Left ventricle myocardium inferior (tissue), 1 donor: ENCODE measurements around the gene RGL2. TPM values are rescaled to one million over a fixed set of nuclear protein-coding genes. Genes with fewer than 3 reads are reported as not detected.

Experiments used
- DNase-seq: peaks from one replicate; pipeline ENCODE4 v3.0.0-alpha.2; 2020
- H3K27ac ChIP-seq: fragments of 200-600 bp; replicated peaks from 2 replicates; pipeline ENCODE4 v1.8.0; 2021
- H3K27me3 ChIP-seq: fragments of 200-600 bp; 2 replicates; pipeline ENCODE4 v1.8.0; 2021; ENCODE audit warnings: low read depth
- H3K36me3 ChIP-seq: fragments of 200-600 bp; 2 replicates; pipeline ENCODE4 v1.8.0; 2021
- H3K4me1 ChIP-seq: fragments of 200-600 bp; 2 replicates; pipeline ENCODE4 v1.8.0; 2021
- H3K4me3 ChIP-seq: fragments of 200-600 bp; 2 replicates; pipeline ENCODE4 v1.8.0; 2021; ENCODE audit warnings: mild to moderate bottlenecking, moderate library complexity
- H3K9me3 ChIP-seq: fragments of 200-600 bp; replicated peaks from 2 replicates; pipeline ENCODE4 v1.8.0; 2021
- intact Hi-C: fragments of 100-400 bp; cut with micrococcal nuclease; formaldehyde crosslinking; loops from one replicate; pipeline ENCODE4 v1.11.0; 2022
- total RNA-seq: library from RNA; stranded (reverse); fragmentation: NEBNext Ultra II Directional; extraction: Animal tissue kit (Norgen Biotek cat#: 25700); gene quantifications from one replicate; pipeline ENCODE4 v1.2.1, GENCODE V29; 2021
- TF ChIP-seq, protein P1 (sequence below): fragments of 200-600 bp; IDR thresholded peaks from 2 replicates; pipeline ENCODE4 v1.8.0; 2021; ENCODE audit warnings: antibody characterized with exemption, mild to moderate bottlenecking, borderline replicate concordance
- donor health status: DM: no; HTN: yes; CAD: no; lungs with severe emphysema.

Gene RGL2
- total RNA-seq, 1 donor from 2014 or later, result 59.4 TPM

DNA sequence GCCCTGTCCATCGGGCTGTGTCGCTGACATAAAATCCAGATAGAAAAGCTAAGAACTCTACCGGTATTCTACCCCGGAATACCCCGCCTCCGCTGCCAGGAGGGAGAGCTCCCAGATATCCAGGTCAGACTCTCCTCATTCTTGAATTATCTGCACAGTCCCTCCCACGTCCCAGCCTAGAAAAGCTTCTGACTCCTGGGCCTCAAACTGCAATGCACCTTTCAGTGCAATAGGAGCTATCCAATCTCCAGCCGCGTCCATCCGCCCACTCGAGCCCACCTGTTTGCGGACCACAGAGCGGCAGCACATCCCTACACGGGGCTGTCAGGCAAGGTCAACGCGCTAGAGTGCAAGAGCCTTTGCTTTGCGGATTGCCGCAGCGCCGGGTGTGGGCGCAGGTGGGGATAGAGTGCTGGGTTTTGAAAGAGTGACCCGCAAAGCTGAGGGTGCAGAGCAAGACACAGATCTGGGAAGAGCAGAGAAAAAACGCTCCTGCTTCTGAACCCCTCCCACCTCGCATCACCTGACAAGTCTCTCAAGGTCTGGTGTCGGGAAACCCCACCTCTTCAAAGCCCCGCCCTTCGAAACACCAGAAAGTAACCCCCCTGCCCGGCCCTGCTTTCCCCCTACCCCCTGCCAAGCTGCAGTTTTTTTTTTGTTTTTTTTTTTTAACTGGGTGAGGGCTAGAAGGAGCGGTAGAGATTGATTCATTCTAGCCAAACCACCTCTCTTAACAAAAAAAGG lies 13.8 kb upstream of the RGL2 start:
- Histone ChIP-seq H3K27me3 (no peaks in the 10 kb centered on the region), H3K9me3 (no peaks in the 10 kb centered on the region), H3K27ac (peak overlapping the region; percentile 96), H3K36me3 (peaks cover 10% of the 10 kb centered on the region), H3K4me3 (peak overlapping the region; percentile 88), H3K4me1 (peaks cover 70% of the 10 kb centered on the region)
- TF ChIP-seq, protein P1, sequence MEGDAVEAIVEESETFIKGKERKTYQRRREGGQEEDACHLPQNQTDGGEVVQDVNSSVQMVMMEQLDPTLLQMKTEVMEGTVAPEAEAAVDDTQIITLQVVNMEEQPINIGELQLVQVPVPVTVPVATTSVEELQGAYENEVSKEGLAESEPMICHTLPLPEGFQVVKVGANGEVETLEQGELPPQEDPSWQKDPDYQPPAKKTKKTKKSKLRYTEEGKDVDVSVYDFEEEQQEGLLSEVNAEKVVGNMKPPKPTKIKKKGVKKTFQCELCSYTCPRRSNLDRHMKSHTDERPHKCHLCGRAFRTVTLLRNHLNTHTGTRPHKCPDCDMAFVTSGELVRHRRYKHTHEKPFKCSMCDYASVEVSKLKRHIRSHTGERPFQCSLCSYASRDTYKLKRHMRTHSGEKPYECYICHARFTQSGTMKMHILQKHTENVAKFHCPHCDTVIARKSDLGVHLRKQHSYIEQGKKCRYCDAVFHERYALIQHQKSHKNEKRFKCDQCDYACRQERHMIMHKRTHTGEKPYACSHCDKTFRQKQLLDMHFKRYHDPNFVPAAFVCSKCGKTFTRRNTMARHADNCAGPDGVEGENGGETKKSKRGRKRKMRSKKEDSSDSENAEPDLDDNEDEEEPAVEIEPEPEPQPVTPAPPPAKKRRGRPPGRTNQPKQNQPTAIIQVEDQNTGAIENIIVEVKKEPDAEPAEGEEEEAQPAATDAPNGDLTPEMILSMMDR, result no peak
- DNase-seq, result peak; percentile 40
- intact Hi-C loops, result no loop called here

DNA sequence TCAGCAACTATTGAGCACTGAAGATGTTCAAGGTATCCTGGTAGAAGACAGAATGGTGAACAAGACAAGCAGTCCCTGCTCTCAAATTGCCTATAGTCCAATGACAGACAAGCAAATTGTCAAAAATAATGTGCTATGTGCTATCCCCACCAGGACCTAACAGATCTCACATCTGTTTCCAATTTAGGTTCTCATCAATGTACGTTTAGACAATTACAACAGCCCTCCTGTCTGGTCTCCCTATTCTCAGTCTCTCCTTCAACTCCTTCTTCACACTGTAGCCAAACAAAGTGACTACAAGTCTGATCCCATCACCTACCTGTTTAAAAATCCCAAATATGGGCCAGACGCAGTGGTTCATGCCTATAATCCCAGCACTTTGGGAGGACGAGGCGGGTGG lies 7.6 kb upstream of the RGL2 start:
- H3K27ac ChIP-seq, result no peak overlapping the region

DNA sequence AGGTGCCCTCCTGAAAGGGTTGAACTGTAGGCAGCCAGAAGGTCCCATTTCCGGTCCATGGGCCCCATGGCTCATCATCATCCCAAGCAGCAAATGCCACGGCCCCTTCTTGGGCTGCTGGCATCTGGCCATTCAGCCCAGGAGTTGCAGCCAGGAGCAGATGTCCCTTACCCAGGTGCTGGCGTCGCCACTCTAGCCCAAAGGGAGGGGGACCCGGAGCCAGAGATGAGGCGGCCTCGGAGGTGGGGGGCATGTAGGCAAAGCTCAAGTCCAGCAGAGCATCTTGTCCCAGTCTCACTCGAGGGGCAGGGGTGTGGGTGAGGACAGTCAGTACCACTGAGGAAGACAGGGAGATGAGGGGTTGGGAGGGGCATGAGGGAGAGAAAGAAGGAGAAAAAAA lies 6.3 kb upstream of the RGL2 start:
- Histone ChIP-seq H3K4me3 (no peak overlapping the region), H3K4me1 (peaks cover 36% of the 10 kb centered on the region), H3K27me3 (no peaks in the 10 kb centered on the region), H3K9me3 (no peaks in the 10 kb centered on the region), H3K27ac (no peak overlapping the region), H3K36me3 (peaks cover 37% of the 10 kb centered on the region)
- intact Hi-C loops, result no loop called here
- no peak for DNase-seq
- TF ChIP-seq, protein P1, result no peak

More for the DNA sequence above, 7.6 kb upstream of the RGL2 start:
- Histone ChIP-seq H3K9me3 (no peaks in the 10 kb centered on the region), H3K4me3 (no peak overlapping the region), H3K27me3 (no peaks in the 10 kb centered on the region), H3K36me3 (peaks cover 47% of the 10 kb centered on the region), H3K4me1 (peaks cover 35% of the 10 kb centered on the region)
- intact Hi-C loops, result no loop called here
- TF ChIP-seq, protein P1, result no peak
- DNase-seq, result no peak

DNA sequence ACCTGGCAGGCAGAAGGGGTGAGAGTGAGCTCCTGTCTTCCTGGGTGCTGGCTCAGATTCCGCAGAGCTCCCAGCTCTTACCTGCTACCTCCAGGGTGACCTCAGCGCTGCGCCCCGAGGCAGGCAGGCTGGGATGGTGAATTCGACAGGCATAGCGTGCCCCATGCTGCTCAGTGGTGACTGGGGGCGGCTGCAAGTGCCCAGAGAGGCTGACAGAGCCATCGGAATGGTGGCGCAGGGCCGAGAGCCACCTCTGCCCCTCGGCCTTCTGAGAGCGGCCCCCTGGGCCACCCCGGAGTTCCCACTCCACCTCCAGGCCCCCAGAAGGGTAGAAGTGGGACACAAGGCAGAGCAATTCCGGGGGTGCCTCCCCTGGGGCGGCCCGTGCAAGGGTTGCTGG lies 5.5 kb upstream of the RGL2 start:
- Histone ChIP-seq H3K27ac (no peak overlapping the region), H3K4me3 (no peak overlapping the region), H3K27me3 (no peaks in the 10 kb centered on the region), H3K9me3 (no peaks in the 10 kb centered on the region), H3K36me3 (peaks cover 37% of the 10 kb centered on the region), H3K4me1 (peaks cover 44% of the 10 kb centered on the region)
- TF ChIP-seq, protein P1, result no peak
- intact Hi-C loops, result no loop called here
- DNase-seq, result no peak

DNA sequence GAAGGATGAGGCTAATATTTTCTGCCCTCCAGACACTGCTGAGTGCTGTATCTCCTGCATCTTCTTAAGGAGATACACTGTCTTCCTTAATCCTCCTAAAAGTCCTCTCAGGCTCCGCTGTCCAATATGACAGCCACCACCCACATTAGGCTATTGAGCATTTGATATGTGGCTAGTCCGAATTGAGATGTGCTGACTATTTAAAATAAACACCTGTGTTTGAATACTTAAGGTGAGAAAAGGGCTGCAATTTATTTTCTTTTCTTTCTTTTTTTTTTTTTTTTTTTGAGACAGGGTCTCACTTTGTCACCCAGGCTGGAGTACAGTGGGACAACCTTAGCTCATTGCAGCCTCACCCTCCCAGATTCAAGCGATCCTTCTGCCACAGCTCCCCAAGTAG lies 3.1 kb upstream of the RGL2 start:
- H3K4me1 ChIP-seq, result peaks cover 67% of the 10 kb centered on the region

More for the DNA sequence above, 3.1 kb upstream of the RGL2 start:
- Histone ChIP-seq H3K27me3 (no peaks in the 10 kb centered on the region), H3K27ac (no peak overlapping the region), H3K4me3 (no peak overlapping the region), H3K36me3 (peaks cover 37% of the 10 kb centered on the region), H3K9me3 (no peaks in the 10 kb centered on the region)
- TF ChIP-seq, protein P1, result no peak
- DNase-seq, result no peak
- intact Hi-C loops, result no loop called here
